ENCODE data around the gene CBFA2T2. TPM values are rescaled to one million over a fixed set of nuclear protein-coding genes. Genes with fewer than 3 reads are reported as not detected.

CBFA2T2 gene
- total and polyA plus RNA-seq, 10 of the 15 experiments (the other 5 are each of a cell fraction or from before 2014, with no cell fraction given) = 0.61 to 8.6 (median 5.5) TPM

DNA sequence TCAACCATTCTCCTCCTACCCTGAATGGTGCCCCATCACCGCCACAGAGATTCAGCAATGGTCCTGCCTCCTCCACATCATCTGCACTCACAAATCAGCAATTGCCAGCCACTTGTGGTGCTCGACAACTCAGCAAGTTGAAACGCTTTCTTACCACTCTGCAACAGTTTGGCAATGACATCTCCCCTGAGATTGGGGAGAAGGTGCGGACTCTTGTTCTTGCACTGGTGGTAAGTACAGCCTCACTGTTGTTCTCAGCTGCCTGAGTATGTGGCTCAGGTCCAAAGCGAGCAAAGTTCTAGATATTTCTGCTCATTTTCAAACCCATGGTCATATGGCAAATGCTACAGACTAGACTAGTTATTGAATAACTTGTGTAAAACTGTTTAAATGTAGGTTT lies 121.2 kb downstream of the CBFA2T2 start:
- ChIA-PET RAD21 (ENCODE audit: unreplicated experiment) (no interaction called here), POLR2A (no interaction called here), CTCF (interaction anchor here (0.5 kb wide), 1 partner anchor 119 kb away, joined by 5 read pairs; no protein-coding TSS in a partner anchor), SMC1A (ENCODE audit: uncharacterized antibody, unreplicated experiment) (no interaction called here)
- TF ChIP-seq TARDBP (IDR thresholded peaks at IDR 0.05; ENCODE audit: borderline replicate concordance) (no peak), KLF5 (IDR thresholded peaks at IDR 0.05; ENCODE audit: partially characterized antibody) (no peak), JUNB (IDR thresholded peaks at IDR 0.05) (no peak), CBX5 (IDR thresholded peaks at IDR 0.05; ENCODE audit: low read depth) (no peak)
- TF ChIP-seq, protein P1, sequence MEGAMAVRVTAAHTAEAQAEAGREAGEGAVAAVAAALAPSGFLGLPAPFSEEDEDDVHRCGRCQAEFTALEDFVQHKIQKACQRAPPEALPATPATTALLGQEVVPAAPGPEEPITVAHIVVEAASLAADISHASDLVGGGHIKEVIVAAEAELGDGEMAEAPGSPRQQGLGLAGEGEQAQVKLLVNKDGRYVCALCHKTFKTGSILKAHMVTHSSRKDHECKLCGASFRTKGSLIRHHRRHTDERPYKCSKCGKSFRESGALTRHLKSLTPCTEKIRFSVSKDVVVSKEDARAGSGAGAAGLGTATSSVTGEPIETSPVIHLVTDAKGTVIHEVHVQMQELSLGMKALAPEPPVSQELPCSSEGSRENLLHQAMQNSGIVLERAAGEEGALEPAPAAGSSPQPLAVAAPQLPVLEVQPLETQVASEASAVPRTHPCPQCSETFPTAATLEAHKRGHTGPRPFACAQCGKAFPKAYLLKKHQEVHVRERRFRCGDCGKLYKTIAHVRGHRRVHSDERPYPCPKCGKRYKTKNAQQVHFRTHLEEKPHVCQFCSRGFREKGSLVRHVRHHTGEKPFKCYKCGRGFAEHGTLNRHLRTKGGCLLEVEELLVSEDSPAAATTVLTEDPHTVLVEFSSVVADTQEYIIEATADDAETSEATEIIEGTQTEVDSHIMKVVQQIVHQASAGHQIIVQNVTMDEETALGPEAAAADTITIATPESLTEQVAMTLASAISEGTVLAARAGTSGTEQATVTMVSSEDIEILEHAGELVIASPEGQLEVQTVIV (IDR thresholded peaks at IDR 0.05; ENCODE audit: borderline replicate concordance, partially characterized antibody) = no peak
- TF ChIP-seq, protein P2, sequence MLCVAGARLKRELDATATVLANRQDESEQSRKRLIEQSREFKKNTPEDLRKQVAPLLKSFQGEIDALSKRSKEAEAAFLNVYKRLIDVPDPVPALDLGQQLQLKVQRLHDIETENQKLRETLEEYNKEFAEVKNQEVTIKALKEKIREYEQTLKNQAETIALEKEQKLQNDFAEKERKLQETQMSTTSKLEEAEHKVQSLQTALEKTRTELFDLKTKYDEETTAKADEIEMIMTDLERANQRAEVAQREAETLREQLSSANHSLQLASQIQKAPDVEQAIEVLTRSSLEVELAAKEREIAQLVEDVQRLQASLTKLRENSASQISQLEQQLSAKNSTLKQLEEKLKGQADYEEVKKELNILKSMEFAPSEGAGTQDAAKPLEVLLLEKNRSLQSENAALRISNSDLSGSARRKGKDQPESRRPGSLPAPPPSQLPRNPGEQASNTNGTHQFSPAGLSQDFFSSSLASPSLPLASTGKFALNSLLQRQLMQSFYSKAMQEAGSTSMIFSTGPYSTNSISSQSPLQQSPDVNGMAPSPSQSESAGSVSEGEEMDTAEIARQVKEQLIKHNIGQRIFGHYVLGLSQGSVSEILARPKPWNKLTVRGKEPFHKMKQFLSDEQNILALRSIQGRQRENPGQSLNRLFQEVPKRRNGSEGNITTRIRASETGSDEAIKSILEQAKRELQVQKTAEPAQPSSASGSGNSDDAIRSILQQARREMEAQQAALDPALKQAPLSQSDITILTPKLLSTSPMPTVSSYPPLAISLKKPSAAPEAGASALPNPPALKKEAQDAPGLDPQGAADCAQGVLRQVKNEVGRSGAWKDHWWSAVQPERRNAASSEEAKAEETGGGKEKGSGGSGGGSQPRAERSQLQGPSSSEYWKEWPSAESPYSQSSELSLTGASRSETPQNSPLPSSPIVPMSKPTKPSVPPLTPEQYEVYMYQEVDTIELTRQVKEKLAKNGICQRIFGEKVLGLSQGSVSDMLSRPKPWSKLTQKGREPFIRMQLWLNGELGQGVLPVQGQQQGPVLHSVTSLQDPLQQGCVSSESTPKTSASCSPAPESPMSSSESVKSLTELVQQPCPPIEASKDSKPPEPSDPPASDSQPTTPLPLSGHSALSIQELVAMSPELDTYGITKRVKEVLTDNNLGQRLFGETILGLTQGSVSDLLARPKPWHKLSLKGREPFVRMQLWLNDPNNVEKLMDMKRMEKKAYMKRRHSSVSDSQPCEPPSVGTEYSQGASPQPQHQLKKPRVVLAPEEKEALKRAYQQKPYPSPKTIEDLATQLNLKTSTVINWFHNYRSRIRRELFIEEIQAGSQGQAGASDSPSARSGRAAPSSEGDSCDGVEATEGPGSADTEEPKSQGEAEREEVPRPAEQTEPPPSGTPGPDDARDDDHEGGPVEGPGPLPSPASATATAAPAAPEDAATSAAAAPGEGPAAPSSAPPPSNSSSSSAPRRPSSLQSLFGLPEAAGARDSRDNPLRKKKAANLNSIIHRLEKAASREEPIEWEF (IDR thresholded peaks at IDR 0.05; ENCODE audit: insufficient replicate concordance, low read depth, low read length) = no peak
- in situ Hi-C loops (cut with MboI) (no loop called here), intact Hi-C loops (cut with micrococcal nuclease; ENCODE audit: unreplicated experiment) (no loop called here)
- ATAC-seq (no peak), FAIRE-seq (no peak), DNase-seq (ENCODE audit: low read depth, low spot score) (no peak)
- no peak overlapping the region for H3K27ac ChIP-seq (ENCODE audit: control insufficient read depth, insufficient read depth)
- WGBS (ENCODE audit: insufficient coverage, insufficient replicate concordance, low lambda C conversion rate, missing lambda C conversion rate) = 5% methylated on average over 5 of the region's 5 CpGs
- no peaks in the 10 kb centered on the region for H3K27me3 ChIP-seq (replicated peaks in 1 of 2; ENCODE audit: control insufficient read depth in 2 of 2, insufficient read depth in 2 of 2, low read length in 1 of 2)
- no peak overlapping the region for H3K4me3 ChIP-seq
- H3K36me3 ChIP-seq (ENCODE audit: control insufficient read depth in 2 of 2, insufficient read depth in 2 of 2, low read length in 1 of 2) = peaks cover 0 to 6% of the 10 kb centered on the region in 2 experiments; a peak in 1 of 4 replicates
- no peak overlapping the region for H2AFZ ChIP-seq (ENCODE audit: control insufficient read depth, low read depth, low read length)
- no peak overlapping the region for H3K9ac ChIP-seq (ENCODE audit: control insufficient read depth, insufficient read depth, low read length)
- H4K20me1 ChIP-seq (ENCODE audit: control insufficient read depth, insufficient read depth) = no peaks in the 10 kb centered on the region
- no peak overlapping the region for H3K4me2 ChIP-seq (ENCODE audit: control insufficient read depth, insufficient read depth)
- no TSS peak for BruUV-seq (replicated peaks)
- H3K79me2 ChIP-seq (ENCODE audit: control insufficient read depth, insufficient read depth, low read length) = no peaks in the 10 kb centered on the region
- peaks cover 13% of the 10 kb centered on the region for H3K4me1 ChIP-seq (ENCODE audit: control insufficient read depth, insufficient read depth, low read length)
- no peaks in the 10 kb centered on the region for H3K9me3 ChIP-seq (replicated peaks; ENCODE audit: control insufficient read depth, insufficient read depth, low read length)
